HCT116 (cell line): ENCODE measurements around the gene GTF2H3. TPM values are rescaled to one million over a fixed set of nuclear protein-coding genes. Genes with fewer than 3 reads are reported as not detected.

Source experiments
- ATAC-seq: fragments of 200-7000 bp; cut with Tn5 transposase; 2 replicates; pipeline ENCODE4 v1.9.1; 2020; ENCODE audit warnings: mild to moderate bottlenecking, moderate library complexity
- BruUV-seq: library from RNA; stranded (reverse); fragments of 400-500 nt; replicated peaks from 2 replicates; lab custom pipeline; 2021; lab: Mats Ljungman, UMichigan
- CTCF ChIA-PET: fragments of 300-600 bp; sonication (Branson Sonifier 250); formaldehyde crosslinking; loops from one replicate; lab custom pipeline; 2021; ENCODE audit warnings: antibody characterized with exemption; lab: Charles Lee
- POLR2A ChIA-PET: fragments of 300-600, 350-600 bp; sonication (Branson Sonifier 250); formaldehyde crosslinking; loops from one replicate; lab custom pipeline; 2021; ENCODE audit warnings: antibody characterized with exemption; lab: Charles Lee
- RAD21 ChIA-PET, 2 experiments: fragments of 300-600 bp; sonication (Branson Sonifier 250); formaldehyde crosslinking; loops; one replicate each; lab custom pipeline; 2023; ENCODE audit warnings: low total read pairs in 2 of 2; ENCODE audit not compliant: uncharacterized antibody in 2 of 2, unreplicated experiment in 2 of 2, low non-redundant PET in 1 of 2; lab: Charles Lee
- DNase-seq: peaks from one replicate; pipeline ENCODE4 v3.0.0-alpha.2; 2010; ENCODE audit warnings: low read depth, low spot score
- H2AFZ ChIP-seq: fragments of 200-600 bp; shearing (Covaris generic), sonication (generic); 2 replicates; pipeline ENCODE4 v1.6.1; 2017; ENCODE audit warnings: low read depth, mixed run types, mixed read lengths, antibody characterized with exemption, low read length; ENCODE audit not compliant: poor library complexity, severe bottlenecking
- H3K27ac ChIP-seq: 2 replicates; pipeline ENCODE4 v1.5.1; 2012; ENCODE audit warnings: low read depth, low read length
- H3K27me3 ChIP-seq: fragments of 200-600 bp; sonication (generic); 2 replicates; pipeline ENCODE4 v1.6.1; 2016; ENCODE audit warnings: mixed run types, low read length, mixed read lengths; ENCODE audit not compliant: insufficient read depth
- H3K36me3 ChIP-seq, 2 experiments: fragments of 200-500 bp in 1 of 2; fragments of 200-600 bp in 1 of 2; sonication (Bioruptor generic) in 1 of 2; sonication (generic) in 1 of 2; 2 replicates each; pipeline versions ENCODE4 v1.5.1 to v1.6.1; 2014 to 2016; ENCODE audit warnings: low read length in 2 of 2, inconsistent platforms in 1 of 2, mixed read lengths in 1 of 2, mixed run types in 1 of 2; ENCODE audit not compliant: insufficient read depth in 2 of 2, control insufficient read depth in 1 of 2
- H3K4me1 ChIP-seq, 2 experiments: fragments of 200-600 bp in 1 of 2; sonication (generic) in 1 of 2; 2 replicates each; pipeline versions ENCODE4 v1.5.1 to v1.6.1; 2012 to 2017; ENCODE audit warnings: low read length in 2 of 2, inconsistent platforms in 1 of 2, mild to moderate bottlenecking in 1 of 2, mixed read lengths in 1 of 2, mixed run types in 1 of 2, moderate library complexity in 1 of 2; ENCODE audit not compliant: insufficient read depth in 2 of 2, control insufficient read depth in 1 of 2
- H3K4me2 ChIP-seq: fragments of 200-600 bp; sonication (generic); 2 replicates; pipeline ENCODE4 v1.6.1; 2017; ENCODE audit warnings: mixed run types, low read length, mixed read lengths
- H3K4me3 ChIP-seq, 2 experiments: fragments of 200-600 bp in 1 of 2; sonication (generic) in 1 of 2; replicated peaks in 1 of 2; 2 replicates each; pipeline ENCODE4 v1.5.1; 2011 to 2016; ENCODE audit warnings: low read length in 2 of 2, control low read depth in 1 of 2, low read depth in 1 of 2, mild to moderate bottlenecking in 1 of 2, mixed read lengths in 1 of 2, mixed run types in 1 of 2
- H3K79me2 ChIP-seq: fragments of 200-600 bp; sonication (generic); 2 replicates; pipeline ENCODE4 v1.6.1; 2017; ENCODE audit warnings: mild to moderate bottlenecking, mixed run types, low read length, moderate library complexity, mixed read lengths; ENCODE audit not compliant: insufficient read depth
- H3K9ac ChIP-seq: fragments of 200-600 bp; sonication (generic); 2 replicates; pipeline ENCODE4 v1.6.1; 2016; ENCODE audit warnings: low read length, mixed read lengths
- H3K9me2 ChIP-seq: fragments of 200-600 bp; sonication (generic), shearing (Covaris generic); 2 replicates; pipeline ENCODE4 v1.6.1; 2017; ENCODE audit warnings: mixed run types, mild to moderate bottlenecking, moderate library complexity; ENCODE audit not compliant: insufficient read depth
- H3K9me3 ChIP-seq, 2 experiments: fragments of 200-500 bp in 1 of 2; fragments of 200-600 bp in 1 of 2; sonication (Bioruptor generic) in 1 of 2; sonication (generic) in 1 of 2; 2 replicates each; pipeline ENCODE4 v1.6.1; 2014 to 2017; ENCODE audit warnings: low read length in 2 of 2, mixed read lengths in 2 of 2, inconsistent platforms in 1 of 2, low read depth in 1 of 2, mild to moderate bottlenecking in 1 of 2, mixed run types in 1 of 2, moderate library complexity in 1 of 2; ENCODE audit not compliant: control insufficient read depth in 1 of 2, insufficient read depth in 1 of 2
- H4K20me1 ChIP-seq: fragments of 200-600 bp; sonication (generic), shearing (Covaris generic); 2 replicates; pipeline ENCODE4 v1.6.1; 2017; ENCODE audit warnings: mixed run types, mild to moderate bottlenecking, moderate library complexity; ENCODE audit not compliant: insufficient read depth
- ELF1 ChIP-seq: IDR thresholded peaks from 2 replicates; pipeline ENCODE4 v1.6.1; 2012; ENCODE audit warnings: low read depth, borderline replicate concordance
- EZH2 ChIP-seq: fragments of 200-600 bp; sonication (generic); IDR thresholded peaks from 2 replicates; pipeline ENCODE4 v1.6.1; 2017; ENCODE audit warnings: antibody characterized with exemption, mixed run types
- MAX ChIP-seq: IDR thresholded peaks from 2 replicates; pipeline ENCODE4 v1.6.1; 2012
- POLR2A ChIP-seq: IDR thresholded peaks from 2 replicates; pipeline ENCODE4 v1.7.0; 2011; ENCODE audit warnings: borderline replicate concordance; ENCODE audit not compliant: insufficient read depth, insufficient read length; ENCODE audit errors: extremely low read depth
- SRF ChIP-seq: IDR thresholded peaks from 2 replicates; pipeline ENCODE4 v1.6.1; 2012; ENCODE audit warnings: low read depth
- ZFX ChIP-seq: fragments of 450-650 bp; IDR thresholded peaks from 2 replicates; pipeline ENCODE4 v1.6.1; 2017
- intact Hi-C: fragments of 100-400 bp; cut with micrococcal nuclease; formaldehyde crosslinking; loops from 2 replicates; pipeline ENCODE4 v1.10.0; 2022
- total RNA-seq: library from RNA; stranded (reverse); gene quantifications from one replicate; pipeline ENCODE4 v1.2.1, GENCODE V29; 2021; ENCODE audit not compliant: unreplicated experiment

GTF2H3 gene
- total RNA-seq, 1 experiment from 2014 or later: 94.0 TPM

GRCh38 chr12:123683964-123684363 lies 50.3 kb downstream of the GTF2H3 start:
- CTCF ChIA-PET: no interaction called here
- H3K27ac ChIP-seq: no peak overlapping the region
- no peak overlapping the region for H3K9ac ChIP-seq
- BruUV-seq: no TSS peak
- H4K20me1 ChIP-seq: no peaks in the 10 kb centered on the region
- H3K4me1 ChIP-seq: no peaks in the 10 kb centered on the region
- H3K4me2 ChIP-seq: no peak overlapping the region
- no peak for ATAC-seq
- intact Hi-C loops: no loop called here
- no peak overlapping the region for H2AFZ ChIP-seq
- POLR2A ChIA-PET: no interaction called here
- no peaks in the 10 kb centered on the region for H3K9me3 ChIP-seq
- H3K9me2 ChIP-seq: no peaks in the 10 kb centered on the region
- RAD21 ChIA-PET: no interaction called here
- no peak overlapping the region for H3K4me3 ChIP-seq
- no peaks in the 10 kb centered on the region for H3K27me3 ChIP-seq
- H3K79me2 ChIP-seq: no peaks in the 10 kb centered on the region
- H3K36me3 ChIP-seq: peaks cover 3 to 4% of the 10 kb centered on the region in 2 experiments; a peak in 1 of 4 replicates
- DNase-seq: no peak
- TF ChIP-seq ZFX (no peak), SRF (no peak), POLR2A (no peak), EZH2 (no peak)

GRCh38 chr12:123686636-123687190 lies 53.1 kb downstream of the GTF2H3 start:
- Histone ChIP-seq H3K9ac (no peak overlapping the region), H2AFZ (no peak overlapping the region), H3K27ac (no peak overlapping the region), H3K4me1 (no peaks in the 10 kb centered on the region), H3K4me3 (no peak overlapping the region), H3K79me2 (no peaks in the 10 kb centered on the region), H4K20me1 (no peaks in the 10 kb centered on the region), H3K36me3 (no peaks in the 10 kb centered on the region; a peak in 1 of 4 replicates), H3K9me2 (no peaks in the 10 kb centered on the region), H3K4me2 (no peak overlapping the region), H3K9me3 (no peaks in the 10 kb centered on the region), H3K27me3 (no peaks in the 10 kb centered on the region)
- ATAC-seq (no peak), DNase-seq (no peak)
- ChIA-PET CTCF (no interaction called here), POLR2A (no interaction called here), RAD21 (no interaction called here)
- BruUV-seq: no TSS peak
- intact Hi-C loops: no loop called here
- TF ChIP-seq ELF1 (no peak), MAX (no peak)
